H9 (cell line): ENCODE results near the gene HIGD2A. TPM values are rescaled to one million over a fixed set of nuclear protein-coding genes. Genes with fewer than 3 reads are reported as not detected.
A peak's percentile ranks its signal among the peaks of the same experiment; 100 is the strongest.

ENCODE experiments used
- DNase-seq: peaks from one replicate; pipeline ENCODE4 v3.0.0-alpha.2; 2017
- H2AFZ ChIP-seq: one replicate; pipeline ENCODE4 v1.6.1; 2013; ENCODE audit warnings: mild to moderate bottlenecking, low read length, control low read depth, moderate library complexity
- H2AK5ac ChIP-seq: 2 replicates; pipeline ENCODE4 v1.6.1; 2013; ENCODE audit warnings: low read length, control low read depth, mixed read lengths; ENCODE audit not compliant: insufficient read length
- H2BK120ac ChIP-seq: one replicate; pipeline ENCODE4 v1.6.1; 2013; ENCODE audit warnings: low read depth, mild to moderate bottlenecking, low read length, control low read depth, inconsistent platforms; ENCODE audit not compliant: poor library complexity, severe bottlenecking
- H2BK12ac ChIP-seq: 2 replicates; pipeline ENCODE4 v1.6.1; 2013; ENCODE audit warnings: low read length, control low read depth, mixed read lengths, low read depth; ENCODE audit not compliant: insufficient read length
- H2BK15ac ChIP-seq: 2 replicates; pipeline ENCODE4 v1.6.1; 2013; ENCODE audit warnings: low read depth, low read length, control low read depth
- H2BK20ac ChIP-seq: one replicate; pipeline ENCODE4 v1.6.1; 2013; ENCODE audit warnings: low read depth, mild to moderate bottlenecking, low read length, control low read depth, inconsistent platforms; ENCODE audit not compliant: poor library complexity, severe bottlenecking
- H2BK5ac ChIP-seq: 2 replicates; pipeline ENCODE4 v1.6.1; 2013; ENCODE audit warnings: low read length, control low read depth, mixed read lengths; ENCODE audit not compliant: insufficient read length
- H3K14ac ChIP-seq: 2 replicates; pipeline ENCODE4 v1.6.1; 2013; ENCODE audit warnings: low read length, control low read depth; ENCODE audit not compliant: insufficient read depth
- H3K18ac ChIP-seq: 2 replicates; pipeline ENCODE4 v1.6.1; 2013; ENCODE audit warnings: low read depth, mild to moderate bottlenecking, mixed read lengths, low read length, control low read depth; ENCODE audit not compliant: insufficient read length
- H3K23ac ChIP-seq: 2 replicates; pipeline ENCODE4 v1.6.1; 2013; ENCODE audit warnings: low read length, control low read depth, mixed read lengths, low read depth; ENCODE audit not compliant: insufficient read length
- H3K23me2 ChIP-seq: 2 replicates; pipeline ENCODE4 v1.6.1; 2013; ENCODE audit warnings: low read depth, mild to moderate bottlenecking, mixed read lengths, low read length, control low read depth; ENCODE audit not compliant: insufficient read length, poor library complexity, severe bottlenecking
- H3K27ac ChIP-seq: 2 replicates; pipeline ENCODE4 v1.5.1; 2013; ENCODE audit warnings: low read length, control low read depth, mixed read lengths, low read depth; ENCODE audit not compliant: insufficient read length
- H3K27me3 ChIP-seq: 2 replicates; pipeline ENCODE4 v1.6.1; 2013; ENCODE audit warnings: low read length, control low read depth, inconsistent platforms; ENCODE audit not compliant: insufficient read depth
- H3K4ac ChIP-seq: 2 replicates; pipeline ENCODE4 v1.6.1; 2013; ENCODE audit warnings: low read depth, mild to moderate bottlenecking, control low read depth, inconsistent platforms, low read length, moderate library complexity
- H3K4me1 ChIP-seq: 2 replicates; pipeline ENCODE4 v1.6.1; 2013; ENCODE audit warnings: low read length, control low read depth, inconsistent platforms; ENCODE audit not compliant: insufficient read depth
- H3K4me2 ChIP-seq: 2 replicates; pipeline ENCODE4 v1.6.1; 2013; ENCODE audit warnings: low read length, control low read depth, mixed read lengths; ENCODE audit not compliant: insufficient read length, insufficient read depth
- H3K56ac ChIP-seq: 2 replicates; pipeline ENCODE4 v1.6.1; 2013; ENCODE audit warnings: low read depth, mild to moderate bottlenecking, mixed read lengths, low read length, control low read depth; ENCODE audit not compliant: insufficient read length
- H3K79me1 ChIP-seq: 2 replicates; pipeline ENCODE4 v1.6.1; 2013; ENCODE audit warnings: low read depth, mild to moderate bottlenecking, moderate library complexity, low read length, control low read depth, inconsistent platforms; ENCODE audit not compliant: insufficient read depth, poor library complexity, severe bottlenecking
- H3K79me2 ChIP-seq: 2 replicates; pipeline ENCODE4 v1.6.1; 2013; ENCODE audit warnings: low read length, control low read depth, inconsistent platforms; ENCODE audit not compliant: insufficient read depth
- H3K9ac ChIP-seq: 2 replicates; pipeline ENCODE4 v1.6.1; 2013; ENCODE audit warnings: low read length, control low read depth, mixed read lengths; ENCODE audit not compliant: insufficient read length; ENCODE audit errors: extremely low read depth
- H3K9me3 ChIP-seq: one replicate; pipeline ENCODE4 v1.6.1; 2013; ENCODE audit warnings: low read depth, low read length, inconsistent platforms; ENCODE audit not compliant: control insufficient read depth
- H3T11ph ChIP-seq: one replicate; pipeline ENCODE4 v1.6.1; 2013; ENCODE audit warnings: mild to moderate bottlenecking, low read length, control low read depth, inconsistent platforms
- H4K20me1 ChIP-seq: one replicate; pipeline ENCODE4 v1.6.1; 2013; ENCODE audit not compliant: control insufficient read depth, insufficient read length, insufficient read depth
- H4K5ac ChIP-seq: 2 replicates; pipeline ENCODE4 v1.6.1; 2013; ENCODE audit warnings: low read depth, mild to moderate bottlenecking, mixed read lengths, low read length, control low read depth; ENCODE audit not compliant: insufficient read length
- H4K8ac ChIP-seq: replicated peaks from 2 replicates; pipeline ENCODE4 v1.6.1; 2013; ENCODE audit warnings: low read length, control low read depth, mixed read lengths, low read depth; ENCODE audit not compliant: insufficient read length
- H4K91ac ChIP-seq: 2 replicates; pipeline ENCODE4 v1.6.1; 2013; ENCODE audit warnings: low read depth, mild to moderate bottlenecking, moderate library complexity, mixed read lengths, low read length, control low read depth; ENCODE audit not compliant: insufficient read length
- H3K27ac Mint-ChIP-seq, 3 experiments: 2 replicates in 2 of 3; 3 replicates in 1 of 3; pipeline ENCODE4 v1.8.0; 2020 to 2021; ENCODE audit warnings: mixed read lengths in 3 of 3, mild to moderate bottlenecking in 1 of 3, moderate library complexity in 1 of 3
- H3K27me3 Mint-ChIP-seq: 2 replicates; pipeline ENCODE4 v1.8.0; 2021; ENCODE audit warnings: low read depth, mild to moderate bottlenecking, moderate library complexity, mixed read lengths
- H3K36me3 Mint-ChIP-seq, 3 experiments: 2 replicates in 2 of 3; 3 replicates in 1 of 3; pipeline ENCODE4 v1.8.0; 2020 to 2021; ENCODE audit warnings: low read depth in 3 of 3, mixed read lengths in 3 of 3; ENCODE audit not compliant: insufficient read depth in 1 of 3
- H3K4me1 Mint-ChIP-seq, 2 experiments: 2 replicates each; pipeline ENCODE4 v1.8.0; 2020; ENCODE audit warnings: mixed read lengths in 2 of 2
- H3K4me3 Mint-ChIP-seq, 2 experiments: 2 replicates in 1 of 2; 3 replicates in 1 of 2; pipeline ENCODE4 v1.8.0; 2020 to 2021; ENCODE audit warnings: mild to moderate bottlenecking in 2 of 2, mixed read lengths in 2 of 2, moderate library complexity in 1 of 2
- H3K9me3 Mint-ChIP-seq, 2 experiments: 2 replicates in 1 of 2; 3 replicates in 1 of 2; pipeline ENCODE4 v1.8.0; 2020; ENCODE audit warnings: mild to moderate bottlenecking in 2 of 2, mixed read lengths in 2 of 2, moderate library complexity in 1 of 2
- CTCF ChIP-seq: fragments of 200-600 bp; sonication (generic); conservative IDR thresholded peaks from 3 replicates; pipeline ENCODE4 v1.8.0; 2021; ENCODE audit warnings: antibody characterized with exemption, mild to moderate bottlenecking
- WGBS: extraction: QIAGEN DNeasy Blood & Tissue Kit; methylation state at CpG from one replicate; pipeline ENCODE4 v1.1.7; 2013; ENCODE audit warnings: missing lambda C conversion rate, low lambda C conversion rate, mixed read lengths; ENCODE audit not compliant: insufficient read length; ENCODE audit errors: extremely low coverage; 5-methylcytosine and 5-hydroxymethylcytosine counted together
- total RNA-seq: library from RNA; stranded (reverse); gene quantifications from 2 replicates; pipeline ENCODE4 v1.2.1, GENCODE V29; 2021

HIGD2A gene
- total RNA-seq, 1 experiment from 2014 or later = 92.3 TPM

GRCh38 chr5:176409765-176410164 lies 21.2 kb downstream of the HIGD2A start:
- Mint-ChIP-seq H3K36me3 (peaks cover 0 to 10% (median 5%) of the 10 kb centered on the region in 3 experiments; a peak in 3 of 7 replicates), H3K4me1 (peaks cover 7% of the 10 kb centered on the region in 2 experiments; a peak in 2 of 4 replicates), H3K4me3 (no peak overlapping the region), H3K9me3 (no peaks in the 10 kb centered on the region), H3K27ac (peak overlapping the region in 1 of 3 experiments; percentile 29; a peak in 2 of 7 replicates), H3K27me3 (no peaks in the 10 kb centered on the region)
- no peak overlapping the region for H3K4ac ChIP-seq
- no peak for DNase-seq
- H2BK15ac ChIP-seq = no peak overlapping the region
- H3K23ac ChIP-seq = no peak overlapping the region
- no peak overlapping the region for H3K56ac ChIP-seq
- WGBS = no CpG with 5 or more reads among the region's 4 CpGs
- no peak overlapping the region for H2AK5ac ChIP-seq
- no peak overlapping the region for H3K14ac ChIP-seq
- no peaks in the 10 kb centered on the region for H3K4me1 ChIP-seq
- H2BK120ac ChIP-seq = no peak overlapping the region
- H3K9me3 ChIP-seq = no peaks in the 10 kb centered on the region
- no peak overlapping the region for H3T11ph ChIP-seq
- no peak overlapping the region for H3K27ac ChIP-seq
- no peaks in the 10 kb centered on the region for H3K23me2 ChIP-seq
- no peaks in the 10 kb centered on the region for H3K79me2 ChIP-seq
- no peak overlapping the region for H3K9ac ChIP-seq
- no peak overlapping the region for H2BK20ac ChIP-seq
- no peak for TF ChIP-seq CTCF
- no peak overlapping the region for H3K4me2 ChIP-seq
- no peak overlapping the region for H2BK5ac ChIP-seq
- no peaks in the 10 kb centered on the region for H3K27me3 ChIP-seq
- no peak overlapping the region for H3K18ac ChIP-seq
- H4K20me1 ChIP-seq = no peaks in the 10 kb centered on the region
- no peak overlapping the region for H4K91ac ChIP-seq
- H4K5ac ChIP-seq = no peak overlapping the region
- H4K8ac ChIP-seq = no peak overlapping the region
- no peak overlapping the region for H2BK12ac ChIP-seq
- H3K79me1 ChIP-seq = no peaks in the 10 kb centered on the region
- H2AFZ ChIP-seq = no peak overlapping the region
